Gastrocnemius medialis (tissue), 4 donors: ENCODE data around the gene SEPTIN10. TPM values are rescaled to one million over a fixed set of nuclear protein-coding genes. Genes with fewer than 3 reads are reported as not detected.
"Not testable (repeated sequence)": the region's sequence is repeated elsewhere in the genome, so short reads cannot be mapped to it uniquely, and the experiment has no call there.

Experiments
- ATAC-seq, 2 donors: fragments of 150-250 bp; one replicate each; pipeline ENCODE4 v1.9.1; 2016
- DNase-seq, 2 donors: peaks; one replicate each; pipeline ENCODE4 v3.0.0-alpha.2; 2019
- H3K27ac ChIP-seq, 4 donors: fragments of 200-600 bp; sonication (generic); 1 replicate in 1 of 4; 2 replicates in 3 of 4; pipeline ENCODE4 v1.5.1; 2016 to 2018; ENCODE audit warnings: mild to moderate bottlenecking in 2 of 4, moderate library complexity in 1 of 4
- H3K27me3 ChIP-seq, 3 donors: fragments of 200-600 bp; sonication (generic) in 2 of 3; 1 replicate in 1 of 3; 2 replicates in 2 of 3; pipeline versions ENCODE4 v1.5.1 to v1.6.0; 2016 to 2019; ENCODE audit warnings: mild to moderate bottlenecking in 1 of 3, moderate library complexity in 1 of 3
- H3K36me3 ChIP-seq, 2 donors: fragments of 200-600 bp; sonication (generic) in 1 of 2; one replicate each; pipeline ENCODE4 v1.5.1; 2017 to 2018
- H3K4me1 ChIP-seq, 2 donors: fragments of 200-600 bp; sonication (generic) in 1 of 2; one replicate each; pipeline ENCODE4 v1.5.1; 2016 to 2017; ENCODE audit warnings: mild to moderate bottlenecking in 2 of 2
- H3K4me3 ChIP-seq, 4 donors: fragments of 200-600 bp; sonication (generic) in 3 of 4; 1 replicate in 1 of 4; 2 replicates in 3 of 4; pipeline ENCODE4 v1.5.1; 2016 to 2019; ENCODE audit warnings: mild to moderate bottlenecking in 2 of 4
- H3K9me3 ChIP-seq, 3 donors: fragments of 200-600 bp; sonication (generic) in 2 of 3; 1 replicate in 1 of 3; 2 replicates in 2 of 3; pipeline ENCODE4 v1.5.1; 2016 to 2019
- POLR2A ChIP-seq, 2 donors: fragments of 450-650 bp; IDR thresholded peaks; one replicate each; pipeline ENCODE4 v1.6.1; 2017; ENCODE audit warnings: antibody characterized with exemption in 2 of 2, mild to moderate bottlenecking in 2 of 2, moderate library complexity in 2 of 2
- in situ Hi-C, 4 donors: fragments of 200-750 bp; cut with MboI; loops; one replicate each; pipeline versions ENCODE4 v1.15.0 to v1.8.0; 2017; ENCODE audit warnings: low sequenced_read_pairs in 4 of 4
- intact Hi-C: fragments of 100-400 bp; cut with DNase I; formaldehyde crosslinking; loops from one replicate; pipeline ENCODE4 v1.15.1; 2023; ENCODE audit warnings: low total_unique reads
- total RNA-seq, 4 donors: library from RNA; depleted of rRNA; stranded (reverse); fragments of >200 nt; gene quantifications; one replicate each; pipeline versions ENCODE4 v1.1.0 to v1.2.3, GENCODE V29; 2016
- TF ChIP-seq, protein P1 (sequence below), 5 experiments: fragments of 450-650 bp in 3 of 5; fragments of 200-600 bp in 2 of 5; sonication (generic) in 2 of 5; IDR thresholded peaks in 4 of 5; conservative IDR thresholded peaks in 1 of 5; 1 replicate in 4 of 5; 2 replicates in 1 of 5; pipeline ENCODE4 v1.5.1; 2016 to 2019; ENCODE audit warnings: antibody characterized with exemption in 5 of 5, mild to moderate bottlenecking in 3 of 5, moderate library complexity in 3 of 5

The SEPTIN10 gene
- total RNA-seq, 4 donors from 2014 or later = 22.3 to 39.4 (median 29.6) TPM

DNA sequence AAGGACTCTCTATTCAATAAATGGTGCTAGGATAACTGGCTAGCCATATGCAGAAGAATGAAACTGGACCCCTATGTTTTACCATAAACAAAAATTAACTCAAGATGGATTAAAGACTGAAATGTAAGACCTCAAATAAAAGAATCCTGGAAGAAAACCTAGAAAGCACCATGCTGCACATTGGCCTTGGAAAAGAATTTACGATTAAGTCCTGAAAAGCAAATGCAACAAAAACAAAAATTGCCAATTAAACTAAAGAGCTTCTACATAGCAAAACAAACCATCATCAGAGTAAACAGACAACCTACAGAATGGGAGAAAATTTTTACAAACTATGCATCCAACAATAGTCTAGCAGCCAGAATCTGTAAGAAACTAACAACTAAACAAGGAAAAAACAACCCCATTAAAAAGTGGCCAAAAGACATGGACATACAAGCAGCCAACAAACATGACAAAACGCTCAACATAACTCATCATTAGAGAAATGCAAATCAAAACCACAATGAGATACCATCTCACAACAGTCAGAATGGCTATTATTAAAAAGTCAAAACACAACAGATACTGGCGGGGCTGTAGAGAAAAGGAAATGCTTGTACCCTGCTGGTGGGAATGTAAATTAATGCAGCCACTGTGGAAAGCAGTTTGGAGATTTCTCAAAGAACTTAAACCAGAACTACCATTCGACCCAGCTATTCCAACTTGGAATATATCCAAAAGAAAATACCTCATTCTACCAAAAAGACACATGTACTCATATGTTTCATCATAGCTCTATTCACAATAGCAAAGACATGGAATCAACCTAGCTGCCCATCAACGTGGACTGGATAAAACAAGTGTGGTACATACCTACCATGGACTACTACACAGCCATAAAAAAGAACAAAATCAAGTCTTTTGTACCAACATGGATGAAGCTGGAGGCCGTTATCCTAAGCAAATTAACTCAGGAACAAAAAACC is 30.6 kb downstream of the SEPTIN10 start:
- Histone ChIP-seq H3K4me1 (no peaks in the 10 kb centered on the region), H3K9me3 (no peaks in the 10 kb centered on the region), H3K27ac (no peak overlapping the region), H3K27me3 (no peaks in the 10 kb centered on the region), H3K36me3 (peaks cover 0 to 11% of the 10 kb centered on the region in 2 donors), H3K4me3 (no peak overlapping the region)
- no peak for ATAC-seq
- intact Hi-C loops (no loop called here), in situ Hi-C loops (no loop called here)
- DNase-seq = no peak
- no peak for TF ChIP-seq POLR2A (IDR thresholded peaks at IDR 0.05)
- TF ChIP-seq, protein P1, sequence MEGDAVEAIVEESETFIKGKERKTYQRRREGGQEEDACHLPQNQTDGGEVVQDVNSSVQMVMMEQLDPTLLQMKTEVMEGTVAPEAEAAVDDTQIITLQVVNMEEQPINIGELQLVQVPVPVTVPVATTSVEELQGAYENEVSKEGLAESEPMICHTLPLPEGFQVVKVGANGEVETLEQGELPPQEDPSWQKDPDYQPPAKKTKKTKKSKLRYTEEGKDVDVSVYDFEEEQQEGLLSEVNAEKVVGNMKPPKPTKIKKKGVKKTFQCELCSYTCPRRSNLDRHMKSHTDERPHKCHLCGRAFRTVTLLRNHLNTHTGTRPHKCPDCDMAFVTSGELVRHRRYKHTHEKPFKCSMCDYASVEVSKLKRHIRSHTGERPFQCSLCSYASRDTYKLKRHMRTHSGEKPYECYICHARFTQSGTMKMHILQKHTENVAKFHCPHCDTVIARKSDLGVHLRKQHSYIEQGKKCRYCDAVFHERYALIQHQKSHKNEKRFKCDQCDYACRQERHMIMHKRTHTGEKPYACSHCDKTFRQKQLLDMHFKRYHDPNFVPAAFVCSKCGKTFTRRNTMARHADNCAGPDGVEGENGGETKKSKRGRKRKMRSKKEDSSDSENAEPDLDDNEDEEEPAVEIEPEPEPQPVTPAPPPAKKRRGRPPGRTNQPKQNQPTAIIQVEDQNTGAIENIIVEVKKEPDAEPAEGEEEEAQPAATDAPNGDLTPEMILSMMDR (IDR thresholded peaks at IDR 0.05 in 4 of 5, conservative IDR thresholded peaks at IDR 0.05 in 1 of 5) = no peak

DNA sequence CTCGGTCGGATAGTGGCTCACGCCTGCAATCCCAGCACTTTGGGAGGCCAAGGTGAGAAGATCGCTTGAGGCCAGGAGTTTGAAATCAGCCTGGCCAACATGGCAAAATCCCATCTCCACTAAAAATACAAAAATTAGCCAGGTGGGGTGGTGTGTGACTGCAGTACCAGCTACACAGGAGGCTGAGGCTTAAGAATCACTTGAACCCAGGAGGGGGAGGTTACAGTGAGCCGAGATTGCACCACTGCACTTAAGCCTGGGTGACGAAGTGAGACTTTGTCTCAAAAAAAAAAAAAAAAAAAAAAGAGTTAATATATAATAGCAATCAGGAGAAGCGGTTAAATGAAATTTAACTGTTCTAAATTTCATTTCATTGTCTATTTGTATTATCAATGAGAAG is 36.1 kb downstream of the SEPTIN10 start:
- H3K4me3 ChIP-seq, in situ Hi-C loops, intact Hi-C loops, H3K36me3 ChIP-seq, H3K9me3 ChIP-seq, ATAC-seq, H3K27ac ChIP-seq, H3K27me3 ChIP-seq, H3K4me1 ChIP-seq, DNase-seq: not testable (repeated sequence)

DNA sequence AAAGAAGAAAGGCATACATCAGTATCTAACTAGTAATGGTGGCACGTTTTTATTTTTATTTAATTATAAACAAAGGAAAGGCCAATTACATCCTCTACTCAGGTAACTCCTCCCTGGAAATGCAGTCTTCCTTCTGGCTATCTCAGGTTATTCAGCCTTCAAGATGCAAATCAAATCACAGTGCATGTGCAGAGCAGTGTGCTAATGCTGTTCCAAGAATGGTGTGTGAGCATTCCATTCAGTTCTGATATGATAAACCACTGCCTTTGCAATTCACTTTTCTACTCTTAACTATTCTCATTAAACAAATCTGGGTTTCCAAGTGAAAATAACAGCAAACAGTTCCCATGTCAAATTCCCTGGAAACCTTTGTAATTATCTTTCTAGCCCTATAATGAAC is 38.4 kb downstream of the SEPTIN10 start:
- H3K27me3 ChIP-seq = no peaks in the 10 kb centered on the region
- intact Hi-C loops = no loop called here
- ATAC-seq = no peak

DNA sequence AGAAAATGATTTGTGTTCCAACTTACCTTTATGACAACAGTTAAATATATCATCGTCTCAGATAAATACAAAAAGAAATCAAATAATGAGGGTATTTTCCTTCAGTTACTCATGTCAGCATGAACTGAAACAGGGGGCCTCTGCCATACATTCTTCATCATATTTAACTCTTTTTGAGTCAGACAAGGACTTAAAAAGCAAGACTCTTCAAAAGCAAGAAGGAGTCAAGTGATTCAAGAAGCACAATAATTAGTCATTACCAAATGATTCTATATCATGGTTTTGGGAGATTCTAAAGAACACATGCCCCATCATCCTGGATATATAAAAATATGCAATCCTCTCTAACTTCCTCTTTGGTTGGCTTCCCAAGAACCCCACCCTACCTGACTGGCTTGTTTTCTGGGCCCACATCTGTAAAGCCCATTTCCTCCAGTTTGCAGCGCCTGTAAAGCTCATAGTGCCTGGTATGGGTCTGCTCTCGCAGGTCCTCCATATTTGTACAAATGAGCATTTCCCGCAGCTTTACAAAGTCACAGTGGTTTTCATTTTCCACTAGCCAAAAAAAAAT is 49.7 kb downstream of the SEPTIN10 start:
- Histone ChIP-seq H3K36me3 (no peaks in the 10 kb centered on the region), H3K27ac (no peak overlapping the region), H3K4me1 (no peaks in the 10 kb centered on the region), H3K9me3 (no peaks in the 10 kb centered on the region), H3K4me3 (no peak overlapping the region), H3K27me3 (no peaks in the 10 kb centered on the region)
- DNase-seq = no peak
- no peak for ATAC-seq
- intact Hi-C loops (loop anchor here (5.0 kb wide), 1 partner anchor 48 kb away; the partner anchor contains the start of genes SEPTIN10 and SOWAHC), in situ Hi-C loops (no loop called here)
- TF ChIP-seq, protein P1 (IDR thresholded peaks at IDR 0.05 in 4 of 5, conservative IDR thresholded peaks at IDR 0.05 in 1 of 5) = no peak
- TF ChIP-seq POLR2A (IDR thresholded peaks at IDR 0.05) = no peak

More for the DNA sequence above, 38.4 kb downstream of the SEPTIN10 start:
- DNase-seq = no peak
- TF ChIP-seq, protein P1 (IDR thresholded peaks at IDR 0.05 in 4 of 5, conservative IDR thresholded peaks at IDR 0.05 in 1 of 5) = no peak
- no peak for TF ChIP-seq POLR2A (IDR thresholded peaks at IDR 0.05)
- H3K4me1 ChIP-seq = no peaks in the 10 kb centered on the region
- H3K4me3 ChIP-seq = no peak overlapping the region
- no peak overlapping the region for H3K27ac ChIP-seq
- peaks cover 0 to 4% of the 10 kb centered on the region in 2 donors for H3K36me3 ChIP-seq
- in situ Hi-C loops = no loop called here
- H3K9me3 ChIP-seq = no peaks in the 10 kb centered on the region

DNA sequence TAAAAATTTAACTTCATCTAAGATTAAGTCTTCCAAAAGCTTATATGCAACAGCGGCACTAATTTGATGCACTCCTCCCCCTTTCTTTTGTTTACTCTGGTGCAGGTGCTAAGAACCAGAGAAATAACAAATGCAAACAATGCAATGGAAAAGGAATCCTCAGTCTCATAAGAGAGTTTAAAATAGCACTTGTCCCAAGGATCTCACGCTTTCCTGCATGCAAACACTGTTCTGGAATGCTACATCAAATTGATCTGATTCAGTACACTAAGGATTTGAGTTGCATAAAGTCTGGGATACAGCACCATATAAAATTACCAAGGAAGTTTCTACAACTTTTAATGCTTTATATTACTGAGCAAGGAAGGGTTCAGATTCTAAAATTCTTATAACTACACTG is 50.5 kb downstream of the SEPTIN10 start:
- Histone ChIP-seq H3K9me3 (no peaks in the 10 kb centered on the region), H3K4me1 (no peaks in the 10 kb centered on the region), H3K4me3 (no peak overlapping the region), H3K27me3 (no peaks in the 10 kb centered on the region), H3K36me3 (no peaks in the 10 kb centered on the region), H3K27ac (no peak overlapping the region)
- no peak for ATAC-seq
- no peak for DNase-seq
- in situ Hi-C loops (no loop called here), intact Hi-C loops (loop anchor here (5.0 kb wide), 1 partner anchor 49 kb away; the partner anchor contains the start of genes SEPTIN10 and SOWAHC)
- TF ChIP-seq, protein P1 (IDR thresholded peaks at IDR 0.05 in 4 of 5, conservative IDR thresholded peaks at IDR 0.05 in 1 of 5) = no peak
- no peak for TF ChIP-seq POLR2A (IDR thresholded peaks at IDR 0.05)
